Left ventricle myocardium inferior (tissue), 1 donor: ENCODE data around the gene ZCCHC4. TPM values are rescaled to one million over a fixed set of nuclear protein-coding genes. Genes with fewer than 3 reads are reported as not detected.
"Not testable (repeated sequence)": the region's sequence is repeated elsewhere in the genome, so short reads cannot be mapped to it uniquely, and the experiment has no call there.

Experiments used
- DNase-seq: peaks from one replicate; pipeline ENCODE4 v3.0.0-alpha.2; 2020
- H3K27ac ChIP-seq: fragments of 200-600 bp; replicated peaks from 2 replicates; pipeline ENCODE4 v1.8.0; 2021
- H3K27me3 ChIP-seq: fragments of 200-600 bp; 2 replicates; pipeline ENCODE4 v1.8.0; 2021; ENCODE audit warnings: low read depth
- H3K36me3 ChIP-seq: fragments of 200-600 bp; 2 replicates; pipeline ENCODE4 v1.8.0; 2021
- H3K4me1 ChIP-seq: fragments of 200-600 bp; 2 replicates; pipeline ENCODE4 v1.8.0; 2021
- H3K4me3 ChIP-seq: fragments of 200-600 bp; 2 replicates; pipeline ENCODE4 v1.8.0; 2021; ENCODE audit warnings: mild to moderate bottlenecking, moderate library complexity
- H3K9me3 ChIP-seq: fragments of 200-600 bp; replicated peaks from 2 replicates; pipeline ENCODE4 v1.8.0; 2021
- CTCF ChIP-seq: fragments of 200-600 bp; IDR thresholded peaks from 2 replicates; pipeline ENCODE4 v1.8.0; 2021; ENCODE audit warnings: antibody characterized with exemption, mild to moderate bottlenecking, borderline replicate concordance
- intact Hi-C: fragments of 100-400 bp; cut with micrococcal nuclease; formaldehyde crosslinking; loops from one replicate; pipeline ENCODE4 v1.11.0; 2022
- total RNA-seq: library from RNA; stranded (reverse); fragmentation: NEBNext Ultra II Directional; extraction: Animal tissue kit (Norgen Biotek cat#: 25700); gene quantifications from one replicate; pipeline ENCODE4 v1.2.1, GENCODE V29; 2021
- donor health status: DM: no; HTN: yes; CAD: no; lungs with severe emphysema.

Gene ZCCHC4
- total RNA-seq, 1 donor from 2014 or later: 8.7 TPM

GRCh38 chr4:25320773-25321172 is 8.2 kb downstream of the ZCCHC4 start:
- intact Hi-C loops: no loop called here
- DNase-seq: no peak
- Histone ChIP-seq H3K9me3 (no peaks in the 10 kb centered on the region), H3K27me3 (no peaks in the 10 kb centered on the region), H3K27ac (no peak overlapping the region), H3K36me3 (peaks cover 25% of the 10 kb centered on the region), H3K4me1 (no peaks in the 10 kb centered on the region), H3K4me3 (no peak overlapping the region)
- TF ChIP-seq CTCF: no peak

- Histone ChIP-seq H3K4me3 (no peak overlapping the region), H3K9me3 (no peaks in the 10 kb centered on the region), H3K36me3 (peaks cover 18% of the 10 kb centered on the region), H3K4me1 (no peaks in the 10 kb centered on the region), H3K27ac (no peak overlapping the region), H3K27me3 (no peaks in the 10 kb centered on the region)
- no peak for TF ChIP-seq CTCF
- intact Hi-C loops: no loop called here
- DNase-seq: no peak
These were observed 9.1 kb downstream of the ZCCHC4 start for GRCh38 chr4:25321703-25322102.

GRCh38 chr4:25328463-25328862 is 15.9 kb downstream of the ZCCHC4 start:
- H3K27ac ChIP-seq, DNase-seq, H3K27me3 ChIP-seq, H3K36me3 ChIP-seq, H3K4me1 ChIP-seq, intact Hi-C loops, H3K4me3 ChIP-seq, H3K9me3 ChIP-seq: not testable (repeated sequence)

- H3K36me3 ChIP-seq: peaks cover 10% of the 10 kb centered on the region
- H3K4me1 ChIP-seq: peaks cover 10% of the 10 kb centered on the region
- no peak overlapping the region for H3K4me3 ChIP-seq
- H3K9me3 ChIP-seq: no peaks in the 10 kb centered on the region
- intact Hi-C loops: no loop called here
- TF ChIP-seq CTCF: no peak
- no peaks in the 10 kb centered on the region for H3K27me3 ChIP-seq
- no peak for DNase-seq
- H3K27ac ChIP-seq: no peak overlapping the region
These were observed 17.8 kb downstream of the ZCCHC4 start for GRCh38 chr4:25330335-25330734.

GRCh38 chr4:25330905-25331808 is 18.6 kb downstream of the ZCCHC4 start:
- intact Hi-C loops: no loop called here
- Histone ChIP-seq H3K27me3 (no peaks in the 10 kb centered on the region), H3K4me1 (peaks cover 10% of the 10 kb centered on the region), H3K27ac (no peak overlapping the region), H3K4me3 (peak overlapping the region; percentile 9), H3K36me3 (peaks cover 10% of the 10 kb centered on the region), H3K9me3 (no peaks in the 10 kb centered on the region)
- DNase-seq: no peak
- TF ChIP-seq CTCF: no peak

GRCh38 chr4:25343671-25344070 is 31.1 kb downstream of the ZCCHC4 start:
- intact Hi-C loops: no loop called here
- H3K36me3 ChIP-seq: peaks cover 4% of the 10 kb centered on the region
- no peak for TF ChIP-seq CTCF
- no peaks in the 10 kb centered on the region for H3K9me3 ChIP-seq
- no peak overlapping the region for H3K4me3 ChIP-seq
- no peak overlapping the region for H3K27ac ChIP-seq
- H3K27me3 ChIP-seq: no peaks in the 10 kb centered on the region
- H3K4me1 ChIP-seq: no peaks in the 10 kb centered on the region
- no peak for DNase-seq
